Measurements from ENCODE around the gene CDK2AP2.
"Not testable (repeated sequence)": the region's sequence is repeated elsewhere in the genome, so short reads cannot be mapped to it uniquely, and the experiment has no call there.

CDK2AP2 gene

DNA sequence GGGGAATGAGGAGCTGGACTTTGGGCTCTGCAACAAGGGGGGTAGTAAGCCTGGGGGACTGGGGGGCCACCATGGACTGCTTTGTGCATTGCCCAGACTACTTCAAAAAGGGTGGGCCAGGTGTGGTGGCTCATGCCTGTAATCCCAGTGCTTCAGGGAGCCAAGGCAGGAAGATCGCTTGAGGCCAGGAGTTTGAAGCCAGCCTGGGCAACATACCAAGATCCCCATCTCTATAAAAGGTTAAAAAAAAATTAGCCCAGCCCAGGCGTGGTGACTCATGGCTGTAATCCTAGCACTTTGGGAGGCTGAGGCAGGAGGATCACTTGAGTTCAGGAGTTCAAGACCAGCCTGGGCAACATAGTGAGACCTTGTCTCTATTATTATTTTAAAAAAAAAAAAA lies 42.4 kb downstream of the CDK2AP2 start:
- DNase-seq, result not testable (repeated sequence)

DNA sequence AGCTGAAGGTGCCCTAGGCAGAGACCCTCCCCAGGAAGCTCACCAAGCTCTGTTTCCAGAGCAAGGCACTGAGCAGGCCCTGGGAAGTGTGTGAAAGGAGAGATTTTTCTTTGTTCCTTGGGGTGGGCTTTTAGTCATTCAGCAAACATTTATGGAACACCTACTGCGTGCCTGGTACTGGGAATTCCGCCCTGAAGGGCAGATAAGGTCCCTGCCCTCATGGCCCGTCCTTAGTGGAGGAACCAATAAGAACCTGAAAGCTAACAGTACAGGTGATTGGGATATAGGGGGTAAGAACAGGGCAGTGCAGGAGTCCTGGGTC lies 42.8 kb downstream of the CDK2AP2 start:
- no peak for DNase-seq

DNA sequence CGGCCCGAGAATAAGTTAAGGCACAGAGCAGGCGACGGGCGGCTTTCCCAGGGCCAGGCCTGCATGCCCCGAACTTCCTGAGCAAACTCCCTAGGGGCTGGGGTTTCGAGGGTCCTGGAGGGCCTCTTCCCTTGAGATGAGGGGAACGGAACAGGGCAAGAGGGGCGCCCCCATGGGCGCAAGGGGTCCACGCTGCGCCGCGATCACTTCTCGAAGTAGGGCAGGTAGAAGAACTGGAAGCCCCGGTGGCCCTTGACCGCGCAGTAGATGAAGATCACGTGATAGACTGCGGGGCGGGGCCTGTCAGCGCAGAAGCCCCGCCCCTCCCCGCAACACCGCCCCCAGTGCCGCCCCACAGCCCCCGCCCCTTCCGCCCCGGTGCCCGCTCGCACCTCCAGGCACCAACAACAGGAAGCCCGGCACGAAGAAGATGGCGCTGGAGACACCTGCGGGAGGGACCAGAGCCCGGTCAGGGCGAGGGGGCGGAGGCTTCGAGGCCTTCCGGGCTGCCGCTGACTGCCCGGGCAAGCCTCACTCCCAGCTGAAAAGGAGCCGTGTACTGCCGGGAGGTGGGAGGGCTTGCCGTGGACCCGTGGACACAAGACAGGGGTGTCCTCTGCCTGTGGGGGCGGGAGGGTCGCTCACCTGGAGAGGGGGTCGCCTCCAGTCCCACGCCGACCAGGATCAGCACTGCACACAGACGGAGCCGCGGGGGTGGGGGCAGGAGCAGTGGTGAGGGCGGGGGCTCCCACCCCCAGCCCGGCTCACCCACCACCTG lies 43.4 kb downstream of the CDK2AP2 start:
- peak; percentile 90 to 94 for DNase-seq

DNA sequence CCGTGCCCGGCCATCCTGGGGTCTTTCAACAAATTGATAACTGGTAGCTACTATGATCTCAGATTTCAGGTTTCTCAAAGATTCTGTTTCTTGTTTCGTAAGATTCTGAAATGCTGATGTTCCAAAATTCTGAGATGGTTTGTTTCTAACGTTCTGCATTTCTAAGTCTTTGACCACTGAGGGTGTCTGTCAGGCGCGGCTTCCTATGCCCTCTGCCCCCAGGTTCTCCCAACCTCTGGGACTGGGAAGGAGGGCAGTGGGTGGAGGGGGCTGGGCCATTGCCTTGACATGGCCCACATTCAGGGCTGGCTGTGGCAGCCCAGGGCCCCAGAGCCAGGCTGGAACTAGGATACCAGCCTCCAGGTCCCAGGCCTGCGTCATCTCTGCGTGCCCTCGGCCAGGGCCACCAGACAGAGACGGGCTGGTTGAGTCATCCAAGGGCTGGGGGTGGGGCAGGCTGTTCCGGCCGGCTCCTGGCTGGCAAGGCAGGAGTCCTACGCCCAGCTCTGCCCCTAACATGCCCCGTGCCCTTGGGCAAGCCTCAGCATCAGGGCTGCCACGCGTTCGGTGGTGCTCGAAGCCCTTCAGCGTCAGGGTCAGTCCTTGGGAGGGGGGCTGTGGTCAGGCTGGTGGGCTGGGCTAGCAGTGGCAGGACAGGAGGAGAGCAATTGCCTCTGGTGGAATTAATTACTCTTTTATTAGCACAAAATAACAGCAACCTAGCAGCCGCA lies 44.1 kb downstream of the CDK2AP2 start:
- DNase-seq, result peak; percentile 91 to 96

DNA sequence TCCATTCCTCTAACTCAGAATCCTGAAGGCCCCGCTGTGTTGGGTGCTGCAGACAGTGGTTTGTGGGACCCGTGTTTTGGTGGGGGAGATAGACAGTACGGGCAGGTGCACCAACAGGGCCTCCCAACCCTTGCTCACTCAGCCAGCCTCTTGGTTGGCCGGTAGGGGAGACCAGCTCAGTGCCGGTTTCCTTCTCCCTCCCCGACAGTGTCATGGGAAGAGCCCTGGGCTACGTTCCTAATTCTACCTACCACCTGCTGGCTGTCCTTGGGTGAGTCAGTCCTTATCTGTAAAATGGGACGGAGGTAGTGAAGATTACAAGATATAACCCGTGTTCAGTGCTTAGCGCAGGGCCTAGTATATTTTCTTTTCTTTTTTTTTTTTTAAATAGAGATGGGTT lies 44.8 kb downstream of the CDK2AP2 start:
- DNase-seq, result no peak

DNA sequence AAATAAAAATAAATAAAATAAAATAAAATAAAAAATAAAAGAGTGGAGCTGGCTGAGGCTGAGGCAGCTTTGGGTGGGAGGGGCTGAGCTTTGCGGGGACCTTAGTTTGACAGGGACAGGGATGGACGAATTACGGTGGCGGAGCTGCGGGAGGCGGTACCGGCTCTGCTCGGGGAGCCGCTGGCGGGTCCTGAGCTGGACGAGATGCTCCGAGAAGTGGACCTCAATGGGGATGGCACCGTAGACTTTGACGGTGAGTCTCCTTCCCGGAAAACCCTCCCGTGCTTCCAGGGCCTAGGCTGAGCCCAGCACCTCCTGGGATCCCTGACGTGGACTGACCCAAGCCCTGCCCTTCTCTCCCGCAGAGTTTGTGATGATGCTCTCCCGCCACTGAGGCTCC lies 49.7 kb downstream of the CDK2AP2 start:
- no peak for DNase-seq

DNA sequence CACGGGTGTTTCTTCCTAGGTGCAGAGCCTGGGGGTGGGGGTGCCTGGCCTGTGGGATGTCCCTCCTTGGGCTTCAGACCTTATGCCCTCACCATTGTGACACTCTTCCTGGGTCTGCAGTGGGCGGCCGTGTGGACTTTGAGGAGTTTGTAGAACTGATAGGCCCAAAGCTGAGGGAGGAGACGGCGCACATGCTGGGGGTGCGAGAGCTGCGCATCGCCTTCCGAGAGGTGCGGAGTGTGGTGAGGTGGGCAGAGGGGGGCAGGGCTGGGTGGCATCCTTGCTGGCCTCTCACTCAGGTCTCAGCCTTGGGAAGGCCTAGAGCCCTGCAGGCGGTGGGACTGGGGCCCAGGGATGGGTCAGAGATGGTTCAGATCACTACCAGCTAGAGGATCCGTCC lies 50.5 kb downstream of the CDK2AP2 start:
- no peak for DNase-seq
